ENCODE results near the gene OXT. TPM values are rescaled to one million over a fixed set of nuclear protein-coding genes. Genes with fewer than 3 reads are reported as not detected.
"Not testable (repeated sequence)": the region's sequence is repeated elsewhere in the genome, so short reads cannot be mapped to it uniquely, and the experiment has no call there.

The OXT gene
- total and polyA plus RNA-seq, 2 of the 8 experiments (the other 6 are each of a cell fraction or from before 2014, with no cell fraction given) = not detected

DNA sequence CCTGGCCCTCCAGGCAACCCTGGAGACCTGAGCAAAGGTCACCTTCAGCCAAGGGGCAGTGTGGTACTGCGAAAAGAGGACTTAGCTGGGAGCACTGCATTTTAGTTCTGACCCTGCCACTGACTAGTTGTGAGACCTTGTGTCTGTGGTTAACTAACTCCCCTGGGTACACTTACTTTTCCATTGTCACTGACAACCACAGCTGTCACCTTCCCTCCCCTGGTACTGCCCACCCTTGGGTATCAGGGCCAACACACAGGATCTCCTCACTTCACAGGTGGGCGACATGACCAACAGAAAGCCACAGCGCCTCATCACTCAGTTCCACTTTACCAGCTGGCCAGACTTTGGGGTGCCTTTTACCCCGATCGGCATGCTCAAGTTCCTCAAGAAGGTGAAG lies 49.6 kb upstream of the OXT start (continued):
- TF ChIP-seq USF2 (IDR thresholded peaks at IDR 0.05; ENCODE audit: low read length) (no peak), NANOG (IDR thresholded peaks at IDR 0.05; ENCODE audit: insufficient read depth, low read depth, low read length, poor library complexity, severe bottlenecking) (no peak), YY1 (IDR thresholded peaks at IDR 0.05; ENCODE audit: low read depth, low read length) (no peak)

GRCh38 chr20:3022559-3023490 lies 48.6 kb upstream of the OXT start:
- H3K79me2 ChIP-seq (ENCODE audit: control insufficient read depth in 1 of 2, insufficient read depth in 2 of 2, low read length in 2 of 2); H3K27ac ChIP-seq (ENCODE audit: low read depth, low read length); H4K91ac ChIP-seq (replicated peaks; ENCODE audit: insufficient read length, low read length); FAIRE-seq; POLR2A ChIA-PET (ENCODE audit: partially characterized antibody); H4K5ac ChIP-seq (ENCODE audit: insufficient read length, low read depth, low read length); H2AFZ ChIP-seq (ENCODE audit: low read length); H4K8ac ChIP-seq (ENCODE audit: extremely low read depth, insufficient read depth, low read length); H3K14ac ChIP-seq (ENCODE audit: insufficient read length); H3K4me3 ChIP-seq (ENCODE audit: extremely low read depth in 1 of 4, insufficient read depth in 2 of 4, low read depth in 3 of 4, low read length in 4 of 4); H2BK12ac ChIP-seq (ENCODE audit: low read depth, low read length); H3K56ac ChIP-seq (replicated peaks; ENCODE audit: insufficient read length, low read depth, low read length); DNase-seq (ENCODE audit: low read depth in 1 of 2, low spot score in 2 of 2); H2BK120ac ChIP-seq (replicated peaks; ENCODE audit: low read depth, low read length); H4K20me1 ChIP-seq (replicated peaks in 1 of 2; ENCODE audit: control insufficient read depth in 1 of 2, insufficient read depth in 2 of 2, low read length in 2 of 2); H3K18ac ChIP-seq (ENCODE audit: extremely low read depth, low read length); H2BK20ac ChIP-seq (ENCODE audit: low read length); H2BK5ac ChIP-seq (ENCODE audit: low read depth, low read length); H3K4me2 ChIP-seq (ENCODE audit: insufficient read depth in 1 of 2, low read depth in 2 of 2, low read length in 2 of 2); H2BK15ac ChIP-seq (ENCODE audit: low read length); H3K23me2 ChIP-seq (ENCODE audit: low read depth, low read length); H3K27me3 ChIP-seq (replicated peaks in 1 of 4; ENCODE audit: control insufficient read depth in 3 of 4, extremely low read depth in 1 of 4, insufficient read depth in 3 of 4, low read length in 3 of 4); CTCF ChIA-PET (ENCODE audit: partially characterized antibody); H2AK5ac ChIP-seq (ENCODE audit: low read depth, low read length); H3K9ac ChIP-seq (replicated peaks in 1 of 4; ENCODE audit: extremely low read depth in 1 of 4, low read depth in 3 of 4, low read length in 3 of 4); H3K23ac ChIP-seq (ENCODE audit: insufficient read length); H3K9me3 ChIP-seq (ENCODE audit: insufficient read depth in 2 of 2, low read depth in 1 of 2, low read length in 1 of 2); H3K79me1 ChIP-seq (ENCODE audit: low read depth, low read length); H3K4me1 ChIP-seq (replicated peaks in 1 of 4; ENCODE audit: control insufficient read depth in 3 of 4, insufficient read depth in 4 of 4, low read length in 3 of 4); H3K4ac ChIP-seq (replicated peaks; ENCODE audit: insufficient read length, low read depth, low read length): not testable (repeated sequence)
- peaks cover 15 to 46% (median 40%) of the 10 kb centered on the region in 4 experiments for H3K36me3 ChIP-seq (ENCODE audit: control insufficient read depth in 2 of 4, insufficient read depth in 4 of 4, low read length in 3 of 4)
- 85% methylated on average over 20 of the region's 20 CpGs; no CpG with 5 or more reads in 1 of the 2 experiments for WGBS, 2 experiments (ENCODE audit: extremely low coverage in 1 of 2, insufficient coverage in 1 of 2, insufficient read length in 1 of 2, insufficient replicate concordance in 2 of 2, low coverage in 1 of 2, low lambda C conversion rate in 2 of 2, missing lambda C conversion rate in 1 of 2)

Data from H1 (cell line).